Esophagus squamous epithelium (tissue), 5 donors: Measurements from ENCODE around the gene FBXW2. TPM values are rescaled to one million over a fixed set of nuclear protein-coding genes. Genes with fewer than 3 reads are reported as not detected.
A peak's percentile ranks its signal among the peaks of the same experiment; 100 is the strongest.

ENCODE experiments used
- DNase-seq: peaks from one replicate; lab custom pipeline; 2025; lab: John Stamatoyannopoulos, UW
- H3K27ac ChIP-seq, 4 donors: fragments of 200-600 bp; sonication (generic); one replicate each; pipeline ENCODE4 v1.5.1; 2016 to 2019; ENCODE audit warnings: mild to moderate bottlenecking in 1 of 4
- H3K27me3 ChIP-seq, 4 donors: fragments of 200-600 bp; sonication (generic); 1 replicate in 3 of 4; 2 replicates in 1 of 4; pipeline versions ENCODE4 v1.5.1 to v1.6.0; 2017 to 2021; ENCODE audit warnings: antibody characterized with exemption in 1 of 4
- H3K36me3 ChIP-seq, 3 donors: fragments of 200-600 bp; sonication (generic); one replicate each; pipeline ENCODE4 v1.5.1; 2016 to 2019
- H3K4me1 ChIP-seq, 3 donors: fragments of 200-600 bp; sonication (generic); one replicate each; pipeline ENCODE4 v1.5.1; 2017 to 2019
- H3K4me3 ChIP-seq, 4 donors: fragments of 200-600 bp; sonication (generic); 1 replicate in 3 of 4; 2 replicates in 1 of 4; pipeline ENCODE4 v1.5.1; 2016 to 2019; ENCODE audit warnings: mild to moderate bottlenecking in 2 of 4, moderate library complexity in 1 of 4
- H3K9me3 ChIP-seq, 3 donors: fragments of 200-600 bp; sonication (generic); one replicate each; pipeline ENCODE4 v1.5.1; 2016 to 2019
- POLR2A ChIP-seq, 4 donors: fragments of 450-650 bp; IDR thresholded peaks; one replicate each; pipeline ENCODE4 v1.6.1; 2017; ENCODE audit warnings: antibody characterized with exemption in 4 of 4, mild to moderate bottlenecking in 4 of 4, moderate library complexity in 3 of 4
- WGBS, 2 donors: methylation state at CpG; one replicate each; pipeline ENCODE4 v1.1.5; 2018; 5-methylcytosine and 5-hydroxymethylcytosine counted together
- intact Hi-C: fragments of 100-400 bp; cut with DNase I; formaldehyde crosslinking; loops from one replicate; pipeline ENCODE4 v1.15.0; 2022
- total RNA-seq, 4 donors: library from RNA; depleted of rRNA; stranded (reverse); fragments of >200 nt; gene quantifications; one replicate each; pipeline ENCODE4 v1.1.0, GENCODE V29; 2016
- TF ChIP-seq, protein P1 (sequence below), 6 experiments: fragments of 450-650 bp in 4 of 6; fragments of 200-600 bp in 2 of 6; sonication (generic) in 2 of 6; IDR thresholded peaks; one replicate each; pipeline ENCODE4 v1.5.1; 2016 to 2019; ENCODE audit warnings: antibody characterized with exemption in 6 of 6, mild to moderate bottlenecking in 4 of 6, moderate library complexity in 4 of 6
- donor health status: DM: yes; HTN: yes; CAD: no.

FBXW2 gene, protein sequence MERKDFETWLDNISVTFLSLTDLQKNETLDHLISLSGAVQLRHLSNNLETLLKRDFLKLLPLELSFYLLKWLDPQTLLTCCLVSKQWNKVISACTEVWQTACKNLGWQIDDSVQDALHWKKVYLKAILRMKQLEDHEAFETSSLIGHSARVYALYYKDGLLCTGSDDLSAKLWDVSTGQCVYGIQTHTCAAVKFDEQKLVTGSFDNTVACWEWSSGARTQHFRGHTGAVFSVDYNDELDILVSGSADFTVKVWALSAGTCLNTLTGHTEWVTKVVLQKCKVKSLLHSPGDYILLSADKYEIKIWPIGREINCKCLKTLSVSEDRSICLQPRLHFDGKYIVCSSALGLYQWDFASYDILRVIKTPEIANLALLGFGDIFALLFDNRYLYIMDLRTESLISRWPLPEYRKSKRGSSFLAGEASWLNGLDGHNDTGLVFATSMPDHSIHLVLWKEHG
- total RNA-seq = 10 to 100 TPM; 23.1 to 41.6 (median 31.7) TPM

DNA sequence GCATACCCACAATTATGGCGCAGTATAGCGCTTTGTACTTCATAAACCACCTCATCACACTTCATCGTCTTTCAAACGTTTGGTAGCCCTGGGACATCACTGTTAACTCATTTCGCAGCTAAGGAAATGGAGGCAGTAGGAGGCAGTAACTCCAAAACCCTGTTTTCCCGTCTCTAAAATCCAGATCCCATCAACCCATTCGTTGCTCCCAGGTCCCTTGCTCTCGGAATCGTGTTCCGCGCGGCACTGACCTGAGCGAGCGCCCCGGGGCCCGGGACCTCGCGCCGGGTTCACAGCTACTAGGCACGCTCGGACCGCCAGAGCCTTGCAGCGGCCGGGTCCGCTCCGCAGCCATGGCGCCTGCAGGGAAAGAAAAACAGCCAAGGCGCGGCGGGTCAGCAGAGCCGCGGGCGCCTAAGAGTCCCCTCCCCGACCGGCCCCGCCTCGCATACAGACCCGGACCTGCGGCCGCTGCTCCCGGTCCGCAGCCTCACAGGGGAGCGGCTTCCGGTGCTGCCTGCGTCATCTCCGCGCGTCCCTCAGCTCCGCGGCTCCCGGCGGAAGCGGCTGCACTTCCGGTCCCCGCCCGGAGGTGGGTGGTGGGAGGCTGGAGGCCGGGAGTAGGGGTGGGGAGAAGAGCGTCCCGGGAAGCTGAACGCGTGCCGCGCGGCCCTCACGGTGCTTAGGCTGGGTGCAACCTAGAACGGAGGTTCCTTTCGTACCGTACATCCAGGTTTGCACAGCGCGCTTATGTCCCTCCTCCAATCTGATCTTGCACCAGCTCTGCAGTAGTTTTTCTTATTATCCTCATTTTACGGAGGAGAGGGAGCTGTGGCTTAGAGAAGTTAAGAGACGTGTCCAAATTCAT is at the start of gene FBXW2:
TSS of gene FBXW2 (minus strand) at position 519 of the 868 bp plus-strand sequence. CDS start 5,158 bp downstream, outside the sequence.
- WGBS, 2 donors = 0% methylated on average over 14 of the region's 72 CpGs
- Histone ChIP-seq H3K9me3 (no peaks in the 10 kb centered on the region), H3K36me3 (peaks cover 0 to 20% (median 0%) of the 10 kb centered on the region in 3 donors), H3K27me3 (no peaks in the 10 kb centered on the region), H3K4me1 (peaks cover 15 to 51% (median 28%) of the 10 kb centered on the region in 3 donors), H3K4me3 (peak within 1 kb of the TSS; percentile 72 to 97 (median 82)), H3K27ac (peak within 1 kb of the TSS; percentile 90 to 97 (median 94))
- intact Hi-C loops = no loop called here
- peak; percentile 36 for DNase-seq
- TF ChIP-seq POLR2A (IDR thresholded peaks at IDR 0.05) = peak in 3 of 4 donors; percentile 88 to 92 (median 90)
- TF ChIP-seq, protein P1, sequence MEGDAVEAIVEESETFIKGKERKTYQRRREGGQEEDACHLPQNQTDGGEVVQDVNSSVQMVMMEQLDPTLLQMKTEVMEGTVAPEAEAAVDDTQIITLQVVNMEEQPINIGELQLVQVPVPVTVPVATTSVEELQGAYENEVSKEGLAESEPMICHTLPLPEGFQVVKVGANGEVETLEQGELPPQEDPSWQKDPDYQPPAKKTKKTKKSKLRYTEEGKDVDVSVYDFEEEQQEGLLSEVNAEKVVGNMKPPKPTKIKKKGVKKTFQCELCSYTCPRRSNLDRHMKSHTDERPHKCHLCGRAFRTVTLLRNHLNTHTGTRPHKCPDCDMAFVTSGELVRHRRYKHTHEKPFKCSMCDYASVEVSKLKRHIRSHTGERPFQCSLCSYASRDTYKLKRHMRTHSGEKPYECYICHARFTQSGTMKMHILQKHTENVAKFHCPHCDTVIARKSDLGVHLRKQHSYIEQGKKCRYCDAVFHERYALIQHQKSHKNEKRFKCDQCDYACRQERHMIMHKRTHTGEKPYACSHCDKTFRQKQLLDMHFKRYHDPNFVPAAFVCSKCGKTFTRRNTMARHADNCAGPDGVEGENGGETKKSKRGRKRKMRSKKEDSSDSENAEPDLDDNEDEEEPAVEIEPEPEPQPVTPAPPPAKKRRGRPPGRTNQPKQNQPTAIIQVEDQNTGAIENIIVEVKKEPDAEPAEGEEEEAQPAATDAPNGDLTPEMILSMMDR (IDR thresholded peaks at IDR 0.05) = peak in 4 of 6 experiments; percentile 12 to 35 (median 25)

DNA sequence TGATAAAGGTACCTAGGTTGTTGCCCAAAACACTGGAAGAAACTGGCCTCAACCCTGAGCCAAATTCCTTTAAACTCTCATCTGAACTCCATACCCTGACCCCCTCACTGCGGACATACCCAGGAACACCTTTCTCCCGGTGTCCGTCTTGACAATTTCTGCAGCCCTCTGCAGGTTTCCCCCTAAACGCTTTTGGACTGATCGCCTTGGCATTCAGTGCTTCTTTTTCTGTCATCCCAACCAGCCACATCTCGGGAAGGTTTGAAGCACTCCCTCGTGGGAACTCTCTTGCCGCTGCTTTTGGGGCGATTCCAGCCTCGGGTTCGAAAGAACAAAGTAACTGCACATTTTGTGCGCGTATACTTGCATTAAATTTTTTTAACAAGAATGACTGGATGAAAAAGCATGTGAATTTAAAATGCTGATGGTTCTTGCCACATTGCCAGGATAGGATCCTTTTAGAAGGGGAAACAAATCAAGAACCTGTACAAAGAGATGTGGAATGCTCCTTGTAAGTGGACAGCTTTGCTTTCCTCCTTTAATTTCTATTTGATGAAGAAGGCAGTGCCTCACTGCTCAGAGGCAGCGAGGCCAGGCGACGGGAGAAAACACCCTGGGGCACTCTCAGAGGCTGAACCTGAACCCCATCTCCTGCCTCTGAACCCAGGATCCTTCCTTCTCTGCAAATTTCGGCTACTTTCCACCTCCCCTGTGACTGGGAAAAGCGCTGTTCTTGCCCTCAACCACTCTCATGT is 48.9 kb upstream of the FBXW2 start:
- peaks cover 7 to 67% (median 14%) of the 10 kb centered on the region in 3 donors for H3K4me1 ChIP-seq
- peak overlapping the region; percentile 88 to 98 (median 96) for H3K27ac ChIP-seq
- intact Hi-C loops = no loop called here
- no peaks in the 10 kb centered on the region for H3K9me3 ChIP-seq
- peak overlapping the region; percentile 72 to 93 (median 86) for H3K4me3 ChIP-seq
- no peak for DNase-seq
- H3K36me3 ChIP-seq = peaks cover 0 to 41% (median 0%) of the 10 kb centered on the region in 3 donors
- no peaks in the 10 kb centered on the region for H3K27me3 ChIP-seq
- no peak for TF ChIP-seq POLR2A (IDR thresholded peaks at IDR 0.05)
- TF ChIP-seq, protein P1 (IDR thresholded peaks at IDR 0.05) = no peak
- 34 to 54% methylated on average over 17 to 18 of the region's 18 CpGs for WGBS, 2 donors

DNA sequence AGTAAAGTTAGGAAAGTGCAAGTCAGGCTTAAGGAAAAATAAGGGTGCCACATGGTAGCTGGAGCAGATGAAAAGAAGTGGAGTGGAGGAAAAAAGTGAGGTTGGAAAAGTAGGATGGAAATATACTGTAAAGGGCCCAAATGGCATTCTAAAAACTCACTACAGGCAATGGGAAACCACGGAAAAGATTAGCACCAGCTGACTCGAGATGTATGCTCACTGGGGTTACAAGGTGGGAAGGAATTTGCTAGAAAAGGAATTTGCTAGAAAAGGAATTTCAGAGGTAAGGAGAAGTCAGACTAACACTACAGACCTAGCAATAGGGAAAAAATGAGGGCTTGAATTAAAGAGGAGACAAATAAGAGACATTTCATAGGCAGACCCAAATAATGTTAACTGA is 45.9 kb upstream of the FBXW2 start:
- no peak overlapping the region for H3K4me3 ChIP-seq
- no peak for DNase-seq
- 69 to 85% methylated on average over 2 of the region's 2 CpGs for WGBS, 2 donors
- intact Hi-C loops = no loop called here
- TF ChIP-seq, protein P1 (IDR thresholded peaks at IDR 0.05) = no peak
- H3K27ac ChIP-seq = no peak overlapping the region
- H3K36me3 ChIP-seq = peaks cover 0 to 47% (median 0%) of the 10 kb centered on the region in 3 donors
- H3K4me1 ChIP-seq = peaks cover 7 to 57% (median 14%) of the 10 kb centered on the region in 3 donors
- H3K27me3 ChIP-seq = no peaks in the 10 kb centered on the region
- no peaks in the 10 kb centered on the region for H3K9me3 ChIP-seq

DNA sequence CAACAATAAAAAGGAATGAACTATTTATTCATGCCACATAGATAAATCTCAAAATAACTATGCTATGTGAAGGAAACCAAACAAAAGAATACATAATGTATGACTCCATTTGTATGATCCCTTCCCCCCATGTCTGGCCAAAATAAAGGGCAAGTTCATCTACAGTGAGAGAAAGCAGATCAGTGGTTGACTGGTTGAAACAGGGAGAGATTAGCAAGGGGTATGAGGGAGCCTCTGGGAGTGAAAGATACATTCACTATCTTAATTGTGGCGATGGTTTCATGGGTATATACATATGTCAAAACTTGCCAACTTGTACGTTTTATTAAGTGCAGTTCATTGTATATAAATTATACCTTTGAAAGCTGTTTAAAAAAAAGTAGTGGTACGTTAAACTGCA is 44.7 kb upstream of the FBXW2 start:
- Histone ChIP-seq H3K4me1 (peaks cover 6 to 44% (median 7%) of the 10 kb centered on the region in 3 donors), H3K27ac (no peak overlapping the region), H3K36me3 (peaks cover 0 to 56% (median 0%) of the 10 kb centered on the region in 3 donors), H3K9me3 (no peaks in the 10 kb centered on the region), H3K4me3 (no peak overlapping the region), H3K27me3 (no peaks in the 10 kb centered on the region)
- intact Hi-C loops = no loop called here
- WGBS, 2 donors = 84 to 86% methylated on average over 3 of the region's 3 CpGs
- no peak for DNase-seq
- TF ChIP-seq, protein P1 (IDR thresholded peaks at IDR 0.05) = no peak
- TF ChIP-seq POLR2A (IDR thresholded peaks at IDR 0.05) = no peak
